Epidermal melanocyte (primary cell): ENCODE results near the gene MB.

Experiments
- DNase-seq: peaks from one replicate; pipeline ENCODE4 v3.0.0; 2011; ENCODE audit warnings: low spot score; ENCODE audit not compliant: insufficient read length

MB gene

GRCh38 chr22:35577799-35578659, 39.1 kb downstream of the MB start:
- DNase-seq, result no peak

GRCh38 chr22:35576671-35577070, 40.5 kb downstream of the MB start:
- DNase-seq, result no peak

- DNase-seq, result no peak
Measured at GRCh38 chr22:35575116-35575748, 41.9 kb downstream of the MB start.

- DNase-seq, result no peak
Measured at GRCh38 chr22:35572556-35572955, 44.6 kb downstream of the MB start.

GRCh38 chr22:35570686-35571194, 46.4 kb downstream of the MB start:
- DNase-seq, result no peak

GRCh38 chr22:35569916-35570315, 47.2 kb downstream of the MB start:
- DNase-seq, result no peak

- DNase-seq, result no peak
Measured at GRCh38 chr22:35568751-35569739, 48.1 kb downstream of the MB start.

- DNase-seq, result no peak
Measured at GRCh38 chr22:35567351-35568141, 49.6 kb downstream of the MB start.

- no peak for DNase-seq
Measured at GRCh38 chr22:35564975-35565867, 51.9 kb downstream of the MB start.

- no peak for DNase-seq
Measured at GRCh38 chr22:35563211-35563610, 53.9 kb downstream of the MB start.

- no peak for DNase-seq
Measured at GRCh38 chr22:35561796-35562526, 55.2 kb downstream of the MB start.

- DNase-seq, result no peak
Measured at GRCh38 chr22:35560824-35561223, 56.3 kb downstream of the MB start.

- no peak for DNase-seq
Measured at GRCh38 chr22:35560366-35560765, 56.8 kb downstream of the MB start.

- DNase-seq, result no peak
Measured at GRCh38 chr22:35559354-35560005, 57.6 kb downstream of the MB start.

- no peak for DNase-seq
Measured at GRCh38 chr22:35558719-35559118, 58.4 kb downstream of the MB start.

- no peak for DNase-seq
Measured at GRCh38 chr22:35558031-35558430, 59.1 kb downstream of the MB start.
